Astrocyte of the spinal cord (primary cell): ENCODE measurements around the gene ENPP6.

Source experiments
- DNase-seq: peaks from one replicate; pipeline ENCODE4 v3.0.0; 2011; ENCODE audit warnings: low read depth, low spot score
- H3K4me3 ChIP-seq: 2 replicates; pipeline ENCODE4 v1.5.1; 2011; ENCODE audit warnings: low read depth, mild to moderate bottlenecking, low read length, moderate library complexity
- in situ Hi-C: cut with HindIII; loops from 2 replicates; pipeline ENCODE4 v1.10.0; 2017; ENCODE audit warnings: low sequenced_read_pairs
- TF ChIP-seq, protein P1 (sequence below): IDR thresholded peaks from 2 replicates; pipeline ENCODE4 v1.5.1; 2012; ENCODE audit warnings: low read depth, mild to moderate bottlenecking, low read length, inconsistent platforms

Gene ENPP6

GRCh38 chr4:184102488-184102887 lies 115.2 kb downstream of the ENPP6 start:
- no peak overlapping the region for H3K4me3 ChIP-seq
- in situ Hi-C loops: no loop called here
- DNase-seq: no peak
- TF ChIP-seq, protein P1, sequence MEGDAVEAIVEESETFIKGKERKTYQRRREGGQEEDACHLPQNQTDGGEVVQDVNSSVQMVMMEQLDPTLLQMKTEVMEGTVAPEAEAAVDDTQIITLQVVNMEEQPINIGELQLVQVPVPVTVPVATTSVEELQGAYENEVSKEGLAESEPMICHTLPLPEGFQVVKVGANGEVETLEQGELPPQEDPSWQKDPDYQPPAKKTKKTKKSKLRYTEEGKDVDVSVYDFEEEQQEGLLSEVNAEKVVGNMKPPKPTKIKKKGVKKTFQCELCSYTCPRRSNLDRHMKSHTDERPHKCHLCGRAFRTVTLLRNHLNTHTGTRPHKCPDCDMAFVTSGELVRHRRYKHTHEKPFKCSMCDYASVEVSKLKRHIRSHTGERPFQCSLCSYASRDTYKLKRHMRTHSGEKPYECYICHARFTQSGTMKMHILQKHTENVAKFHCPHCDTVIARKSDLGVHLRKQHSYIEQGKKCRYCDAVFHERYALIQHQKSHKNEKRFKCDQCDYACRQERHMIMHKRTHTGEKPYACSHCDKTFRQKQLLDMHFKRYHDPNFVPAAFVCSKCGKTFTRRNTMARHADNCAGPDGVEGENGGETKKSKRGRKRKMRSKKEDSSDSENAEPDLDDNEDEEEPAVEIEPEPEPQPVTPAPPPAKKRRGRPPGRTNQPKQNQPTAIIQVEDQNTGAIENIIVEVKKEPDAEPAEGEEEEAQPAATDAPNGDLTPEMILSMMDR: no peak

DNA sequence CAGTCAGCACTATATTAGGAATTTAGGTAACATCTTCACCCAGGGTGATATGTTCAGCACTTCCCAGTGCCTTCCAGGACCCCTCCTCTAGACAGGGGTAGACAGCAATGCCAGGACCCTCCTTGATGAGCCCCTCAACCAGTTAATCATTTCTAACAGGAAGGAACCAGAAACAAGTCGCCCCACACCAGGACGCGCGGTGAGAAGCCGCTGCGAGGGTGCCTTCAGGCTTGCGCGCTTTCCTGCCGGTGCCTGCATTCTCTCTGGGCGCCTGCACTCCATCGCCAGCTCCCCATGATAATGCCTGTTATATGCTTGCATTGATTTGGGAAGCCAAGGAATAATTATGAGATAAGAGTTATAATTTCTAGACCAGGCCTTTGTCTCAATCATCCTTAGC lies 116.0 kb downstream of the ENPP6 start:
- in situ Hi-C loops: no loop called here
- DNase-seq: no peak
- TF ChIP-seq, protein P1: no peak
- H3K4me3 ChIP-seq: no peak overlapping the region

DNA sequence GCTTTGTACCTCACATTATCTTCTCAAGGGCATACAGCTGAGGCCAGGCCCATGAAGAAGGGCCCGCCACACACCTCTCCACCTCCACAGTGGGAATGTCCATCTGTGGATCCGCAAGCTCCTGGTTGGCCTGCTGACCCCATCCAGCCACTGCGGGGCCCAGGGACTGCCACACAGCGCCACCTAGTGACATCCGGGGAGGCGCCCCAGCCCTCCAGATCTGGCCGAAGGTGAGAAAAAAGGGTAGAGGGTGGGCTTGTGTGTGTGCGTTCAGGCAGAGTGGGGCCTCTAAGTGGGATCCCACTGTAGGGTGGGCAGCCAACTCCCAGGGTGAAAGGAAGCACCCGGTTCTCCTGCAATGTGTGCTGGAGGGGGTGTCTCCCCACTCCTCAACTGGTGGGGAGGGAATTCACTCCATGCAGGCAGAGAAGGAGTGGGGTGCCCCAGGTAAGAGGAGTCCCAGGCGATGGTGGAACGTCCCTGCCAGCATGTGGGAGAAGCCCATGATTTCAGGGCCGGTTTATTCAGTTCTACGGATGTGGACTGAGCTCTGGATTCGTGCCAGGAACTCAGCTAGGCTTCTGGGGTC lies 117.3 kb downstream of the ENPP6 start:
- TF ChIP-seq, protein P1: peak; percentile 74
- in situ Hi-C loops: no loop called here
- H3K4me3 ChIP-seq: no peak overlapping the region
- peak; percentile 4 for DNase-seq

DNA sequence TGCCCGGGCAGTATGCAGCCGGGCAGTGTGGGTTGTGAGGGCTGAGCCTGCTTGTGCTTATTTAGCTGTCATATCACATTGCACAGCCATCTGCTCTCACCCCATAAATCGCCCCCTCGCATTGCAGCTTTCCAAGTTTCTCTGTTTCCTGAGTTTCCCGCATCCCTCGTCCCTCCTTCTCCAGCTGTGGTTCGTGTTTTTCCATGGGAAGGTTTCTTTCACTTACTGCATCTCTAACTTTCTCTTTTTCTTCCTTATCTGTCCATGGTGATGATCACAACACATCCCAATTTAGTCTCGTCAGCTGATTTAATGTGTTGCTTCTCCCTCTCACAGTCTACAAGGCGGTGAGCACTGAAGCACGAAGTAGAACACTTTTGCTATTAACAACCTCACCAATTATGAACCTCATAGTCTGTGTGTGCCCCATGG lies 118.1 kb downstream of the ENPP6 start:
- no peak for DNase-seq
- TF ChIP-seq, protein P1: no peak
- H3K4me3 ChIP-seq: no peak overlapping the region
- in situ Hi-C loops: no loop called here

GRCh38 chr4:184099000-184099399 lies 118.7 kb downstream of the ENPP6 start:
- H3K4me3 ChIP-seq: no peak overlapping the region
- DNase-seq: no peak
- in situ Hi-C loops: no loop called here
- TF ChIP-seq, protein P1: no peak

GRCh38 chr4:184097815-184098214 lies 119.9 kb downstream of the ENPP6 start:
- no peak overlapping the region for H3K4me3 ChIP-seq
- in situ Hi-C loops: no loop called here
- DNase-seq: no peak
- TF ChIP-seq, protein P1: no peak

DNA sequence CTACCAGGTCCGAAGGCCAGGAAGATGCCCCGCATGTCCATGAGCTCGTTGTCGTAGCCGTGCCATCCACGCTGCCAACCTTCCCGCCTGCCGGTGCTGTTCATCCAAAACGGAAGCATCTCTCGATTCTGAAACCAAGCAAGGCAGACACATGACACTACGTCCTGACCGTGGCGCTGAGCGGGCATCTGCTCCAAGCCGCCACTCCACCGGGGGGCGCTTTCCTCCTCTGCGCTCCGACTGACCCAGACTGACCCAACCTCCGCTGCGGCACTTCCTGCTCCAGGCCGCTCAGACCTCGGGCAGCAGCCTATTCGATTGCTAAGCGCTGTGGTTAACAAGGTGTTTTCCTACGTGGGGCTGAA lies 120.5 kb downstream of the ENPP6 start:
- DNase-seq: no peak
- in situ Hi-C loops: no loop called here
- H3K4me3 ChIP-seq: no peak overlapping the region
- TF ChIP-seq, protein P1: no peak
